ENCODE data around the gene DENND1A.
"Not testable (repeated sequence)": the region's sequence is repeated elsewhere in the genome, so short reads cannot be mapped to it uniquely, and the experiment has no call there.

The DENND1A gene

DNA sequence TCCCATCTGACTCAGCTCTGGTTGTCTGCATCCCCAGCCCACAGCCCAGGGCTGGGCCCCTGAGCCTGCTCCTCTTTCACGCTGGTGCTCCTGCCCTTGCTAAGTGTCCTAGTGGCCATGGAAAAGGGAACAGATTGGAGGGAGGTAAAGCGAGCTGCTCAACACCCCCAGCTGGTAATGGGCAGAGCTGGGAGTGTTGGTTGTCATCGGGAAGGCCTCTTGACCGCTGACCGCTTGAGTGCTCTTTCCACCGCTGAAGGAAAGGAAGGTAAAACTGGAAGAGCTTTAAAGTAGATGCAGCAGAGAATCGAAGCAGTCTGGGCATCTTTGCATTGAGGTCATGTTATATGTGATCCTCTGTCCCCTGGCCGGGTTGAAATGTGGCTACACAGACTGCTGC is 513.8 kb downstream of the DENND1A start:
- no peak for DNase-seq (ENCODE audit: low read depth in 2 of 2)

DNA sequence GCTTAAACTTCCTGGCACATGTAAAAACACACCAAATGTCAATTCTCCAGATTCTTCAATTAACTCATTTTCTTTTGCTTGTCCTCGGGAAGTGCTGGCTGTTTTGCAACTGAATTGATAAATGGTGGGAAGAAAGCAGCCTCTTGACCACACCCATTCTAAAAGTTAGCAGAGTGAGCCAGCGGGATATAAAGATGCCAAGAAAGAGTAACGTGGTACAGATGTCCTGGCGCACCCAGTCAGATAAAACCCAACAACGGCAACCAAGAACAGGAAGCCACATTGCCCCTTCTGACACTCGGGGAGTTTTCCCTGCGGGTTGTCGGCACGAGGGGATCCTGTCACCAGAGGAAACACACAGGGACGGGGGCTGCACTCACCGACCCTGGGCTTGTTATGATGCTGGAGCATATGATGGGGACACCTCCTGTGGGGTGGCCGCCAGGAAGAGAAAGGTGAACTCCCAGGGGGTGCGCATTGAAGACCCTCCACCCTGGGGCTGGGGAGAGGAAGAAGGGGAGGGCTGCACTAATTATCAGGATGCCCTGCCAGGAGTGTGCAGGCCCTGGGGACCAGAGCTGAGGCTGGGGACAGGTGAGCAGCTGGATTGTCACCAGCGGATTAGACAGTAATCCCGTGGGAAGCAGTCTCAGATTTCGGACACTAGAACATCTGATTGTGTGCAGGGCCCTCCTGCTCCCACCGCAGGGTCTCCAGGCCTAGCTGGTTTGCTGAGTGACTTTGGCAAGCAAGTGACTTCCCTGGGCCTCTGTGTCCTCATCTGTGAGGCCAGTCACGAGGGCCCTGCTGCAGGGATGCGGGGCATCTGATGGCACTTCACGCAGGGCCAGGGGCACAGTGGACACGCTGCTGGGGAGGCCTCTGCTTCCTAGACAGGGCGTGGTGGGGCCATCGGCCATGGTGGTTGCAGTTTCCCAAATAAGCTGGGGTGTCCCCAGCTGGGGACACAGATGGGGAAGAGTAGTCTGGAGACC is 514.7 kb downstream of the DENND1A start:
- DNase-seq (ENCODE audit: low read depth in 2 of 2), result no peak

DNA sequence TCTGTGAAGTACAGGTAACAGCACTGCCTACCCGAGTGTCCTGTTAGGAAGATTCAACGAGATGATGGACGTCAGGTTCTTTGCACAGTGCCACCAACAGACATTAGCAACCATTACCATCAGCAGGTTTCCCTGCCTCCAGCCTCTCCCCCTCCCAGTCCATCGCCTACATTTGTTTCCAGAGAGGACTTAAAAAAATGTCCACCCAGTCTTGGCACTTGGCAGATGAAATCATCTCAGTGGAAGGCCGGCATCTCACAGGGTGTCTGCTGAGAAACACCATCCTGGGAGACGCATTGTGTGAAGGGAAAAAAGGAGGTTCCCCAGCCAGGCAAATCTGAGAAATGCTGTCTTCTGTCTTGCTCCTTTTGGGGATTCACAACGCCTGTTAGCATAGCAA is 515.7 kb downstream of the DENND1A start:
- no peak for DNase-seq (ENCODE audit: low read depth in 2 of 2)

DNA sequence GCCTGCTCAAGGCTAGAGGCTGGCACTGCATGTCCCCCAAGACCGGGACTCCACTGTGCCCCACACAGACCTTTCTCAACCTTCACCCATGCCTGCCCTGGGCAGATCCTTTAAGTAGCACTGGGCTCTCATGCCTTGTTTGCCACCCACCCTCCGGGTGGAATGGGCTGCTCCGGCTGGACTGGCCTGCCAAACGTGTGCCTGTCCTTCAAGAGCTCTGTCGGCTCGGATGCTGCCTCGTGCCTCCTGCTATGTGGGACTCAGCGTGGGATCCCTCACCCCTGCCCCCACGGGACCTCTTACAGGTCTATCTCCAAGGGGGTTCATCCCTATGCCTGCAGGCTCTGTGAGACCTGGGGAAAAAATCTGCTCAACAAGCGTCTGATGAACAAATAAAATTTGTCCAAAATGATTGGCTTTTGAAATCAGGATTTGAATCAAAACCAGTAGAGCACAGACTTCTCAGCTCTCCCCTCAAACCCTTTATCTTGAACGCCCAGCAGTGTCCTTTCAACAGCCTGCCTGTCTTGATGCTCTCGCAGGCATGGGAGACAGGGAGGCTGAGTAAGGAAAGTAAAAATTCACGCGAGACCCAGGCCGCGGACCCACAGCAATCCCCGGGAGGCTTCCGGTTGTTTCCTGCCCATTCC is 517.6 kb downstream of the DENND1A start:
- no peak for DNase-seq (ENCODE audit: low read depth in 2 of 2)

DNA sequence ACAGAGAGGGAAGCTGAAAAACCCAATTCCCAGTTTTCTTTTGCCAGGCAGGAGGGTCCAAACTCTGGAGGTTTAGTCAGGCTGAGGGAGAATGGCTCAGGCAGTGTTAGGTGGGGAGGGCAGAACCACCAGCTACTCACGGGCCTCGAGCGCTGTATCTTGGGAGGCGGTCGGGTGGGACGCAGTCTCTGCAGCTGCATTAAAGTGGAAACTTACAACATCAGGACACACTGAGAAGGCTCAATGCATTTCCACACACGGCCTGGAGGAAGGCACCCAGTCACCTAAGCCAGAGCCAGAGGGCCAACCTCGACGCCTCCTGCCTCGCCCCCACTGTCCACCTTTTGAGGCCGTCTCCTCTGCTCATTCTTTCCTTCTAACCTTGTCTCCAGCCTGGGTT is 518.3 kb downstream of the DENND1A start:
- DNase-seq (ENCODE audit: low read depth in 2 of 2), result no peak

DNA sequence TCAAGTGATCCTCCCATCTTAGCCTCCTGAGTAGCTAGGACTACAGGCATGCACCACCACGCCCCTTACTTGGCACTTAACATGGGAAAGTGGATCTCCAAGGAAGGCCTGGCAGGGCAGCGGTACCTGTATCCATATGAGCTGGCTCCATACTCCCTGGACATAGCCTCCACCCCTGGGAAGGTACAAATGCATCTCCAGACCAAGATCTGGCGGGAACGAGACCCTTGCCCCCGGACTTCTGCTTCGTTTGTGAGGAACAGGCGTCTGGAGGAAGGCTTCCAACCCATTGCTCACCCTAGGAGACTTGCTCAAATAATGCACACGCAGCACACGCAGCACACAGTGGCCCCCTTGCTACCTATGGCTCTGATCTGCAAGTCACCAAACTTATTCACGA is 518.7 kb downstream of the DENND1A start:
- DNase-seq (ENCODE audit: low read depth in 2 of 2), result no peak

DNA sequence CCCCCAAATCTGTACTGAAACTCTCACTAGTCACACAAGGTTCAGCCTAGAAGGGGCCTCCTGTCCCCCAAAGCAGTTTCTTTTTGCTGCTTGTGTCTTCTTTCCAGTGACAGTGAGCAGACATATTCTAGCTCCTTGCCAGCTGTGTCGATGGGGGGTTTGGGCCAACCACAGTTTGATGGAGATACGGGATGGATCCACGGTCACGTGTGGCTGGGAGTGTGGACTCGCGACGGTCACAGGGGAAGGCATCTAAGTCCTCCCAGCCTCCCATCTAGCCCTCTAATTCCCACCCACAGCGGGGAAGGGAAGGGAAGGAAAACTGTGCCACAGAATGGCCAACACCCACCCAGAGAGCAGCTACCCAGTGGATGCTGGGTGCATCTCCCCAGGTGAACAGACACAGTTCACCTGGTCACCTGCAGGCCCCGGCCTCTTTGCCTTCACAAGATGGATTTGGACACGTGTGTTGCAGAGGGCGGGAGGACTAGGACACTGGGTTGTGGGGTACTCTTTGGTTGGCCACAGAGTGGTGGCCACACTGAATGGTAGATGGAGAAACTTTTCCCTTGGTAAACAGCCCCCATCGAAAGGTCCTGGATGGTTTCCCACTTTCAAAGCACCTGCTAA is 519.5 kb downstream of the DENND1A start:
- DNase-seq (ENCODE audit: low read depth in 2 of 2), result no peak

DNA sequence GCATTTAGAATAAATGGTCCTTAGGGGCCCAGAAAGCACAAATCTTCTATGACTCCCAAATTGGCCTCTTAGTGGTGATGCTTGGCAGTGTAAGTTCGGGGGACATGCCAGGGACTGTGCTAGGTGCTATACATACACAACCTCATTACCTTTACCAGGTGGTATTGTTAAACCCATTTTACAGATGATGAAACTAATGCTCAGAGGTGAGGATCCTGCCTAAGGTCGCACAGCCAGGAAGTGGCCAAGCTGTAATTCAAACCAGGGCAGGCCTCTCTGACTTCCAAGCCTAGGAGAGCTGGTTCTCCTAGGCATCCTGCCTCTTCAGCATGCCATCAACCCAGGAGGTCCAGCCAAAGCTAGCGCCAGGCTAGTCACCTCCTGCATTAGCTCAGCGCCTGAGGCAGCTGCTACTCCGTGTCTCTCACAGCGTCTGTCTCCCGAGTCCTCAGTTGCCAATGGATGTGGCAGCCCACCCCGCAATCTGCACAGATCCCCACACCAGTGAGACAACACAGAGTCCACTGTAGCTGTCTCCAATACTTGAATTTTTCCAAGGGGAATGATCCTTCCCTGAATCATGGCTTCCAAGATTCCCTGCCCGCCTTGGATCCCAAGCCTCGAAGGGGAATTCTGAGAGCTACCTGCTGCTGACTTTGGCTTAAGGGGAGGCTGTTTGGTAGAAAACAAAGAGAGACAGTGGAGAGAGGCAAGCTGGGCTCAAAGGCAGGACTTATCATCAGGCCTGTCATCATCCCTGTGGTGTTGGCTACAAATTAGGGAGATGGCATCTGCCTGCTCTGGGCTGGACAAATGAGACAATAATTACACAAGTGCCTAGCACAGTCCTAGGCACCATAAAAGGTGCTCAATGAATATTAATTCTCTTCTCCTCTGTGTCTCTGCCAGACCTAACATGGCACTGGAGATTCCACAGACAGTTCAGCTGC is 521.3 kb downstream of the DENND1A start:
- no peak for DNase-seq (ENCODE audit: low read depth in 2 of 2)

DNA sequence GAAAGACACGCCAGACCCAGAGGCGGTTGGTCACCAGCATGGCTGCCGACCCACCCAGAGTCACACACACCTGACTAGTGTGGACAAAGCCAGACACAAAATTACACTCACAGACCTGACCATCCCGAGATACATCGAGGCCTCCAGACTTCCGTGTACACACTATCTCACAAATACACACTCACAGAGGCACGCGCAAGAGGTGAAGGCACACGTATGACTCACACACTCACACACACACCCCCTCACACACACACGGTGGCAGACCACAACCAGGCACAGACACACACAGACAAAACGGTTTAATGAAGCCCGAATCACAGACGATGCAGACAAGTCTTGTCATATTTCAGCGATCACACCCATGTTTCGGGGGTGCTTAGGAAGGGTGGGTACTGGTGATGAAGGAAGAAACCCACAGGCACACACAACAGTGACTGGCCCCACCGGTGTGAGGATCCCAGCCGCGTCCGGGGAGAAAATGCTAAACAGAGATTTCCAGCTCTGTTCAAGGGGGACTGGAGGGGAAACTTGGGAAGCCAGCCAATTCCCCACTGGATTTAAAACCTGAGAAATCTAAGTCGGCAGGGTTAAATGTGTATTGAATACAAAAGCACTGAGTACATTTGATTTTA is 522.6 kb downstream of the DENND1A start:
- DNase-seq (ENCODE audit: low read depth in 2 of 2), result no peak

DNA sequence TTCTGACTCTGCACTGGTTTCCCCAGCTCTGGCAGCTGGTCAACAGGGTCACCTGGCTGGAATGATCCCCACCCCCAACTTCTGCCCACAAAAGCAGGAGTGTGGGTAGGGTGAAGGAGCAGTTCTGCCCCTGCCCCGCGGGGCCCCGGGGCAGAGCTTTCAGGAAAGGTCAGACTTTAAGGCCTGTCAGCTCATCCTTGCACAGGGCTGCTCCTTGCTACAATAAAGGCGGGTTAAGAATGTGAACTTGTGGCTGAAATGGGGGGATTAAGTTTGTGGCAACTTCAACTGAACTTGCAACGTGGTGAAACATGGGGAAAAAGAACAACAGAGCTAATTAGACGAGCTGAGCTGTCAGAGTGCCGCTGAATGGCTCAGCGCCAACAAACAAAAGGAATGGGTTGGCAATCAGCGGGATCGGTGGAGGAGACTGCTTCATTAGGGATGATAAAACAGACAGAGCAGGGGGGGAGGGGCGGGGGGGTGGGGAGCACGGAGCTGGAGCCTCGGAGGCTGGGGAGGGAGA is 523.2 kb downstream of the DENND1A start:
- DNase-seq (ENCODE audit: low read depth in 2 of 2), result no peak

DNA sequence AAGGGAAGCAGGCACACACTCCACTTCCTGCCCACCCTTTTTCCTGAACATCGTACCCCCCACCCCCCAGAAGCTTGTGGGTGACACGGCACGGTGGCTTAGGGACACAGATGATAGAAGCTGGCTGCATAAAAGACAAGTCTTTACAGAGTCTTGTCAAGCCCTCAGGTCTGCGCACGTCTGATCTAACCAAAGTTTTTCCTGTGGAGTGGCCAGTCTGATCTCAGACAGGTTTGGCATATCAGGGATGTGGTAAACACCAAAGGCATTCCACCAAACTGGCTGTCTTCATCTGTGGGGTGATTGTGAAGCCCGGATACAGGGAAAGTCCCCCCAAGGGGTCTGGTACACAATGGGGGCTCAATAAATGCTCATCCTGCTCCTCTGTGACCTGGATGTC is 523.9 kb downstream of the DENND1A start:
- no peak for DNase-seq (ENCODE audit: low read depth in 2 of 2)

DNA sequence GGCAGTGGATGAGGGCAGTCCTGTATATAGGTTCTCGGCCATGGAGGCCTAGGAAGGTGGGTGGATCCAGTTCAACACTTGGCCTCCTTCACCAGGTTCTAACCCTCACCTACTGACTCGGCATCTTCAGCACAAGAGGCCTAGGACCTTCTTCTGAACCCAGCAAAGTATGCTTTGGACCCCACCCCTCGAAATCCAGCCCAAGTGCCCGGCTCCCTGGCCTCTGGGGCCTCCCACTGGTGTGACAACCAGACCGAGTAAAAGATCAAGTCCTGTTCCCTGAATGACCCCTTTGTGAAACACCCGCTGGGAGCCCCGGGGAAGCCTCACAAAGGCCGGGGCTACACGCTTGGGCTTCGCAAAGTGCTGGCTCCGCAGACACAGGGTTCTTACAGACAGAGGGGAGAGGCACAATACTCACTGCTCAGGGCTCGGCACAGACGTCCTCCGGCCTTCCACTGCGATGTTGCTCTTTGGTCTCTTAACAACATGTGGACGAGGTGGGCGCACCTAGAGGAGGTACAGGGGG is 526.9 kb downstream of the DENND1A start:
- no peak for DNase-seq (ENCODE audit: low read depth in 2 of 2)

DNA sequence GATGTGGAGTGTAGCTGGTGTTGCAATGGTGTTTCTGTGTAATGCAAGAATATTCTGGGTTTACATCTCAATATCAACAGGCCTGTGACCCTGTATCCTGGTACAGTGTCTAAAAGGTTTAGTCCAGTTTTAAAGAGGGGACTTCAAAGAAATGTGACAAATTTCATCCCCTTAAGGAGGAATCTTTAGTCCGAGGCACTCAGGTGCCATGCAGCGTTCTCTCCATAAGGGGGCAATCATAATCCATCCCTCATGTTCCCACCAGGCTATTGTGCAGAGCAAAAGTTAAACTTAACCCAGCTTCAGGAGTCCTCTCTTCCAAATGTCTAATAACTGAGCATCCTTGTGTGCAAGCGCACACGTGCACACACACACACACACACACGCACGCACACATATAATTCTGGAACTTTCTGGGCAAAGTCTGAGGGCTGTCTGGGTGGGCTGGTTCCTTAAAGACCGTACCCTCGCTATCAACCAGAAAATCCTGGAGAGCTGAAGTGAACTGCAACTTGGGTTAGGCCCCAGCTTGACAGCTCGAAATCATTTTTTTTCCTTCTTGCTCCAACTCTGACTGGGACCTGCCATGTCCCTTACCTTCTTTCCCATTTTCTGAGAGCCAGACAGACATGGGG is 527.9 kb downstream of the DENND1A start:
- no peak for DNase-seq (ENCODE audit: low read depth in 2 of 2)

DNA sequence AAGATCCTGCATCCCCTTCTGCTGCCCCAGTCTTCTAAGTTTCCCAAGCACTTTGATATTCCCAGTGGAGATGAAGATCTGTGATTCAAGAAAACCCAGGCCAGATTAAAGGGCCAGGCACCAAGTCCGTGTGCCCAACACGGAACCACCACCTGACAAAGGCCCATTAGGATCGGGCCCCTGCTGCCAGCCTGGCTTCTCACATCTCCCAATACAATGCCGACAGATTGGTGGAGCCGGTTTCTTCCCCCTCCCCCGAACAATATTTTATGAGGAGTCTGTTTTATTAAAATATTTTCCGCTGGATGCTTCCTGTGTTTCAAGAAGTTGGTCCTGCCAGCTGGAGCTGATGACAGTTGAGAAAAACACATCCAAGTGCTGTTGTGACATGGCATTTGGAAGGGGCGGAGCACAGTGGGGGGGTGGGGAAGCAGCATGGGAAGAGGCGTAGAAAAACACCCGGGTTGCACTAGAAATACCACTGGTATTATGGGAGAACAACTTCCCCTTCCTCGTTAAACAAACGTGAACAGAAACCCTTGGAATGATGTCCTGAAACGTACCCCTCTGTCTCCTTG is 528.9 kb downstream of the DENND1A start:
- DNase-seq (ENCODE audit: low read depth in 2 of 2), result no peak

DNA sequence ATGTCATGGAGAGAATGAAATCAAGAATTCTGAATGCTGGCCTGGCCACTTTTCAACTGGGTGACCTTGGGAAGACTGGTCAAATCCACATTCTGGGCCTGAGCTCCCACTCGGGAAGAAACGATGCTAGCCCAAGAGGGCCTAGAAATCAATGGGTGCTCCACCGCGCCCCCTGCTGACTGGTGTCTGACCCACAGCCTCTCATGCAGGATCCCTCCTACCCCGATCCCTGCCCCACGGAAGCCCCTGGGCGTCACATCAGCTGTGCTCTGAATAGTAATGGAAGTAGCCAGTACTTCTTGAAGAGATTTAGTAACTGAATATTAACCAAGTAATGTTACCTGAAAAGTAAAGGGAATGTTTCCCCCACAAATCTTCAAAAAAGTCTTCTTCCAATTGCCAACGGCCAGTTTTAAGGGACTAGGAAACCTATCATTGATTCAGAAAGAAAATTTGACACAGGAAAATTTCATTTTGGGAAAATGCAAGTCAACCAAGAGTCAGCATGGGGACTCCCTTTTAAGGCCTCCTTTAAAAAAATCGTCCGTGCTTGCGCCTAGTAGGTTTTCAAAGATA is 530.0 kb downstream of the DENND1A start:
- DNase-seq (ENCODE audit: low read depth in 2 of 2), result no peak

DNA sequence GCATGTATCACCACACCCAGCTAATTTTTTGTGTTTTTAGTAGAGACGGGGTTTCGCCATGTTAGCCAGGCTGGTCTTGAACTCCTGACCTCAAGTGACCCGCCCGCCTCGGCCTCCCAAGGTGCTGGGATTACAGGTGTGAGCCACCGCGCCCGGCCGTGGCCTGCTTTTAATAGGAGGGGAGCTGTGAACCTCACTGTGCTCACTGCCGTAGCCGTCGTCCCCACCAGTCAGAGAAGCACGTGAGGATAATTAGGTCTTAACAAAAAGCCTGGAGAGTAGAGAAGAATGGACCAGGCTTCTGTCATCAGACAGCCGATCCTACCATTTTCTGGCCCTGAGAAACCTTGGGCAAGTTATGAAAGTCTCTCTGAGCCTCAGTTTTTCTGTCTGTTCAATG is 531.0 kb downstream of the DENND1A start:
- DNase-seq (ENCODE audit: low read depth in 2 of 2), result not testable (repeated sequence)

DNA sequence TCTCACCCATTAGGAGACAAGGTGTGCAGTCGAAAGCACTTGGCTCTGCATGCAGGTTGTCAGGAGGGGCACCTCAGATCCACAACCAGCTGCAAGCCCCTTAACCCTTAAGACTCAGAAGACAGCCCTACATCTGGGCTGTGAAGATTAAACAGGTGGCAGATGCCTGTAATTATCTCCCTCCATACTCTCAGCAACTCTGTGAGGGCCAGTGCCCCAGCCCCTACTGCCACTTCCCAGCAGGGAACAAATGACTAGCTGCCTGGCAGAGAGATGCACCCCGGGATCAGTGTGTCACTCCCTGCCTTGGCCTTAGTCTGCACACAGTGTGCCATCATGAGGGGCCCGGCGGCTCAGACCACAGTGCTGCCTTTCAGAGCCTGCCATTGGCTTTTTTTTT is 532.0 kb downstream of the DENND1A start:
- no peak for DNase-seq (ENCODE audit: low read depth in 2 of 2)

DNA sequence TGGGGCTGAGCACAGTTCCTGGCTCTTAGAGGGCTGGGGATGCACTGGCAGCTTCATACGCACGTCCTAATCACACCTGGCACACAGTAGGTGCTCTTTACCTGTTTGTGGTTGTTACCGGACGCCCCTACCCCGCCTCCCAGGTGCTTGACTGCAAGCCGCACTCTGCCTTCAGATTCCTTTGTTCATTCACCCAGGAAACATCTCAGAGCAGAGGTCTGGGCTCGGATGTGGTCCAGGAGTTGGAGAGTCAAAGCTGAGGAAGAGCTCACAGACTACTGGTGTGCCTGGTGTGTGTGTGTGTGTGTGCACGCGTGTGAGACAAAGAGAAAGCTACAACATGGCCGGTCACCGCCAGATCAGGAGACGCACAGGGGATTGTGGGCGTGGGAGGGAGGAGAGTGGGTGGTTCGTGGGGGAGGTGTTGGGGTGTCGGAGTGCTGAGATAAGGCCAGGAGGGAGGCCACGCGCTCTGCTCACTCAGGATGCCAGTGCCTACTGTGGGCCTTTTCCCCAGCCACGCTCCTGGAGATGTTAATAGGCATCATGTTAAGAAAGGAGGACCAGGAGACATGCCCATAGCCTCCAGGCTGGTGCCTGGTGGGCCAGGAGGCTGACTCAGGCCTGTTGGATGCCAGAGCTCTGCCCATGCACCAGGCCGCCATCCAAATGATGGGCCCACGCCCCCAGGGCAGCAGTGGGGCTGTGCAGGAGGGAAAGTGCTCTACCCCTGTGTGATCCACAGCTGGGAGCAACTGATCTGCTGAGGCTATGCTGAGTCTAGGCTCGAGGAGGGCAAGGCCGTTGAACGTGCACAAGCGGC is 534.0 kb downstream of the DENND1A start:
- no peak for DNase-seq (ENCODE audit: low read depth in 2 of 2)

Data from stimulated activated CD4-positive, alpha-beta T cell treated with anti-CD3 and anti-CD28 coated beads, Interleukin-15, amount 100 ng/mL, for 48 hours (primary cell).